Measurements from ENCODE around the gene AP2B1.

AP2B1 gene

DNA sequence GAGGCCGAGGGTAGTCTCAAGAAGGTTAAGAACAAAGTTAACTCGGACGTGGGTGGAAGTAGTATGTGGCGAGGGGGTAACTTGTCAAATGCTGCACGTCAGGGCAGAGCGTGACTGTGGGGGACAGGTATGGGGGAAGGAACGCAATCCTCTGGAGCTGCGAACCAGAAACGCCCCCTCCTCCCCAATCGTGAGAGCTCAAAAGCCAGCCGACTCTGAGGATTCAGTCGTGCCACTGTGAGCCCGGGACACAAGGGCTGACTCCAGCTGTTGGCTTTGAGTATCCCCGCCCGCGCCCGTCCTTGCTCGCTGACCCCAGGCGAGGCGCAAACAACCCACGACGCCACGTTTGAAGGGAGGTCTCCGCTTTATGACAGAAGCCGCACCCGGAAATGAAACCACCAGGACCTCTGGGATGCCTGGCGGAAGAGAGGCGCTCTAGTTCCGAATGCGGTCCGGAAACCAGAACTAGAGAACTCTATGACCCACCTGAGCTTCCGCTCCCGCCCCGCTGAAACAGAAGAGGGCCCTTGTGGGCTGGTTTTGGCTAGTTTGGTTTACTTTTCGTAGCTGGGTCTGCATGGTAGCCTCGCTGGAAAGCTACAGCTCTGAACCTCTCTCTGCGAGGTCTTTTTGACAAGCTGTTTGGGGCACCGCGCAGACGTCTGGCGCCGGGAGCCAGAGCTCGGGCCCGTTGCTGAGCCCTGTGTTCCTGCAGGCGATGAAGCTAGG lies 8.8 kb upstream of the AP2B1 start, which contains the start of gene PEX12 (continued):
- TF ChIP-seq, protein P1, sequence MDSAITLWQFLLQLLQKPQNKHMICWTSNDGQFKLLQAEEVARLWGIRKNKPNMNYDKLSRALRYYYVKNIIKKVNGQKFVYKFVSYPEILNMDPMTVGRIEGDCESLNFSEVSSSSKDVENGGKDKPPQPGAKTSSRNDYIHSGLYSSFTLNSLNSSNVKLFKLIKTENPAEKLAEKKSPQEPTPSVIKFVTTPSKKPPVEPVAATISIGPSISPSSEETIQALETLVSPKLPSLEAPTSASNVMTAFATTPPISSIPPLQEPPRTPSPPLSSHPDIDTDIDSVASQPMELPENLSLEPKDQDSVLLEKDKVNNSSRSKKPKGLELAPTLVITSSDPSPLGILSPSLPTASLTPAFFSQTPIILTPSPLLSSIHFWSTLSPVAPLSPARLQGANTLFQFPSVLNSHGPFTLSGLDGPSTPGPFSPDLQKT (IDR thresholded peaks at IDR 0.05; ENCODE audit: borderline replicate concordance, low read depth, low read length) = peak; percentile 28; the same call in 1 of the 2 replicates
- TF ChIP-seq WT1 (tag by site-specific recombination; IDR thresholded peaks at IDR 0.05) = peak; percentile 55; the same call in 1 of the 2 replicates
- TF ChIP-seq ZNF501 (tag by site-specific recombination; IDR thresholded peaks at IDR 0.05) = peak; percentile 70
- peak; percentile 77 for TF ChIP-seq YY1 (tag by site-specific recombination; IDR thresholded peaks at IDR 0.05)
- no peak for TF ChIP-seq OSR2 (tag by site-specific recombination; IDR thresholded peaks at IDR 0.05)
- peak; percentile 49; the same call in 1 of the 2 replicates for TF ChIP-seq ZNF394 (tag by site-specific recombination; IDR thresholded peaks at IDR 0.05; ENCODE audit: borderline replicate concordance)
- no peak for TF ChIP-seq ZNF350 (tag by site-specific recombination; IDR thresholded peaks at IDR 0.05)
- peak; percentile 79 for TF ChIP-seq EGR2 (tag by site-specific recombination; IDR thresholded peaks at IDR 0.05; ENCODE audit: low read depth)
- TF ChIP-seq ZNF248 (tag by site-specific recombination; IDR thresholded peaks at IDR 0.05) = no peak
- TF ChIP-seq, protein P2, sequence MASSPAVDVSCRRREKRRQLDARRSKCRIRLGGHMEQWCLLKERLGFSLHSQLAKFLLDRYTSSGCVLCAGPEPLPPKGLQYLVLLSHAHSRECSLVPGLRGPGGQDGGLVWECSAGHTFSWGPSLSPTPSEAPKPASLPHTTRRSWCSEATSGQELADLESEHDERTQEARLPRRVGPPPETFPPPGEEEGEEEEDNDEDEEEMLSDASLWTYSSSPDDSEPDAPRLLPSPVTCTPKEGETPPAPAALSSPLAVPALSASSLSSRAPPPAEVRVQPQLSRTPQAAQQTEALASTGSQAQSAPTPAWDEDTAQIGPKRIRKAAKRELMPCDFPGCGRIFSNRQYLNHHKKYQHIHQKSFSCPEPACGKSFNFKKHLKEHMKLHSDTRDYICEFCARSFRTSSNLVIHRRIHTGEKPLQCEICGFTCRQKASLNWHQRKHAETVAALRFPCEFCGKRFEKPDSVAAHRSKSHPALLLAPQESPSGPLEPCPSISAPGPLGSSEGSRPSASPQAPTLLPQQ (tag by site-specific recombination; IDR thresholded peaks at IDR 0.05) = peak; percentile 43; the same call in 1 of the 2 replicates
- no peak for TF ChIP-seq ZNF747 (tag by site-specific recombination; IDR thresholded peaks at IDR 0.05)
- TF ChIP-seq, protein P3, sequence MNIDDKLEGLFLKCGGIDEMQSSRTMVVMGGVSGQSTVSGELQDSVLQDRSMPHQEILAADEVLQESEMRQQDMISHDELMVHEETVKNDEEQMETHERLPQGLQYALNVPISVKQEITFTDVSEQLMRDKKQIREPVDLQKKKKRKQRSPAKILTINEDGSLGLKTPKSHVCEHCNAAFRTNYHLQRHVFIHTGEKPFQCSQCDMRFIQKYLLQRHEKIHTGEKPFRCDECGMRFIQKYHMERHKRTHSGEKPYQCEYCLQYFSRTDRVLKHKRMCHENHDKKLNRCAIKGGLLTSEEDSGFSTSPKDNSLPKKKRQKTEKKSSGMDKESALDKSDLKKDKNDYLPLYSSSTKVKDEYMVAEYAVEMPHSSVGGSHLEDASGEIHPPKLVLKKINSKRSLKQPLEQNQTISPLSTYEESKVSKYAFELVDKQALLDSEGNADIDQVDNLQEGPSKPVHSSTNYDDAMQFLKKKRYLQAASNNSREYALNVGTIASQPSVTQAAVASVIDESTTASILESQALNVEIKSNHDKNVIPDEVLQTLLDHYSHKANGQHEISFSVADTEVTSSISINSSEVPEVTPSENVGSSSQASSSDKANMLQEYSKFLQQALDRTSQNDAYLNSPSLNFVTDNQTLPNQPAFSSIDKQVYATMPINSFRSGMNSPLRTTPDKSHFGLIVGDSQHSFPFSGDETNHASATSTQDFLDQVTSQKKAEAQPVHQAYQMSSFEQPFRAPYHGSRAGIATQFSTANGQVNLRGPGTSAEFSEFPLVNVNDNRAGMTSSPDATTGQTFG (tag by site-specific recombination; IDR thresholded peaks at IDR 0.05; ENCODE audit: borderline replicate concordance) = no peak
- TF ChIP-seq ZNF426 (tag by site-specific recombination; IDR thresholded peaks at IDR 0.05) = no peak
- TF ChIP-seq ZNF155 (tag by site-specific recombination; IDR thresholded peaks at IDR 0.05) = no peak
- peak; percentile 77 for TF ChIP-seq KLF9 (tag by site-specific recombination; IDR thresholded peaks at IDR 0.05; ENCODE audit: low read depth)
- TF ChIP-seq REPIN1 (tag by site-specific recombination; IDR thresholded peaks at IDR 0.05; ENCODE audit: low read depth) = no peak
- TF ChIP-seq ZNF561 (tag by site-specific recombination; IDR thresholded peaks at IDR 0.05; ENCODE audit: borderline replicate concordance) = peak; percentile 74
- TF ChIP-seq ZNF223 (tag by site-specific recombination; IDR thresholded peaks at IDR 0.05) = no peak
- no peak for TF ChIP-seq ZBTB1 (tag by site-specific recombination; IDR thresholded peaks at IDR 0.05)
- no peak for TF ChIP-seq HOXC10 (CRISPR knock-in tag; IDR thresholded peaks at IDR 0.05)
- no peak for TF ChIP-seq ZNF530 (tag by site-specific recombination; IDR thresholded peaks at IDR 0.05; ENCODE audit: low read depth)
- no peak for TF ChIP-seq ZNF311 (tag by site-specific recombination; IDR thresholded peaks at IDR 0.05; ENCODE audit: borderline replicate concordance)
- TF ChIP-seq, protein P4, sequence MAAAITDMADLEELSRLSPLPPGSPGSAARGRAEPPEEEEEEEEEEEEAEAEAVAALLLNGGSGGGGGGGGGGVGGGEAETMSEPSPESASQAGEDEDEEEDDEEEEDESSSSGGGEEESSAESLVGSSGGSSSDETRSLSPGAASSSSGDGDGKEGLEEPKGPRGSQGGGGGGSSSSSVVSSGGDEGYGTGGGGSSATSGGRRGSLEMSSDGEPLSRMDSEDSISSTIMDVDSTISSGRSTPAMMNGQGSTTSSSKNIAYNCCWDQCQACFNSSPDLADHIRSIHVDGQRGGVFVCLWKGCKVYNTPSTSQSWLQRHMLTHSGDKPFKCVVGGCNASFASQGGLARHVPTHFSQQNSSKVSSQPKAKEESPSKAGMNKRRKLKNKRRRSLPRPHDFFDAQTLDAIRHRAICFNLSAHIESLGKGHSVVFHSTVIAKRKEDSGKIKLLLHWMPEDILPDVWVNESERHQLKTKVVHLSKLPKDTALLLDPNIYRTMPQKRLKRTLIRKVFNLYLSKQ (tag by site-specific recombination; IDR thresholded peaks at IDR 0.05; ENCODE audit: borderline replicate concordance) = no peak
- TF ChIP-seq ZNF175 (tag by site-specific recombination; IDR thresholded peaks at IDR 0.05) = no peak
- TF ChIP-seq, protein P5, sequence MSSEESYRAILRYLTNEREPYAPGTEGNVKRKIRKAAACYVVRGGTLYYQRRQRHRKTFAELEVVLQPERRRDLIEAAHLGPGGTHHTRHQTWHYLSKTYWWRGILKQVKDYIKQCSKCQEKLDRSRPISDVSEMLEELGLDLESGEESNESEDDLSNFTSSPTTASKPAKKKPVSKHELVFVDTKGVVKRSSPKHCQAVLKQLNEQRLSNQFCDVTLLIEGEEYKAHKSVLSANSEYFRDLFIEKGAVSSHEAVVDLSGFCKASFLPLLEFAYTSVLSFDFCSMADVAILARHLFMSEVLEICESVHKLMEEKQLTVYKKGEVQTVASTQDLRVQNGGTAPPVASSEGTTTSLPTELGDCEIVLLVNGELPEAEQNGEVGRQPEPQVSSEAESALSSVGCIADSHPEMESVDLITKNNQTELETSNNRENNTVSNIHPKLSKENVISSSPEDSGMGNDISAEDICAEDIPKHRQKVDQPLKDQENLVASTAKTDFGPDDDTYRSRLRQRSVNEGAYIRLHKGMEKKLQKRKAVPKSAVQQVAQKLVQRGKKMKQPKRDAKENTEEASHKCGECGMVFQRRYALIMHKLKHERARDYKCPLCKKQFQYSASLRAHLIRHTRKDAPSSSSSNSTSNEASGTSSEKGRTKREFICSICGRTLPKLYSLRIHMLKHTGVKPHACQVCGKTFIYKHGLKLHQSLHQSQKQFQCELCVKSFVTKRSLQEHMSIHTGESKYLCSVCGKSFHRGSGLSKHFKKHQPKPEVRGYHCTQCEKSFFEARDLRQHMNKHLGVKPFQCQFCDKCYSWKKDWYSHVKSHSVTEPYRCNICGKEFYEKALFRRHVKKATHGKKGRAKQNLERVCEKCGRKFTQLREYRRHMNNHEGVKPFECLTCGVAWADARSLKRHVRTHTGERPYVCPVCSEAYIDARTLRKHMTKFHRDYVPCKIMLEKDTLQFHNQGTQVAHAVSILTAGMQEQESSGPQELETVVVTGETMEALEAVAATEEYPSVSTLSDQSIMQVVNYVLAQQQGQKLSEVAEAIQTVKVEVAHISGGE (tag by site-specific recombination; conservative IDR thresholded peaks at IDR 0.05; ENCODE audit: low read depth) = peak; percentile 97
- no peak for TF ChIP-seq ZNF521 (tag by site-specific recombination; IDR thresholded peaks at IDR 0.05)
- TF ChIP-seq ZNF660 (tag by site-specific recombination; IDR thresholded peaks at IDR 0.05) = peak; percentile 89
- peak; percentile 79 for TF ChIP-seq GLIS2 (tag by site-specific recombination; IDR thresholded peaks at IDR 0.05)
- no peak for TF ChIP-seq ZNF133 (tag by site-specific recombination; IDR thresholded peaks at IDR 0.05)
- TF ChIP-seq ZNF37A (tag by site-specific recombination; IDR thresholded peaks at IDR 0.05) = no peak
